Endodermal cell (in vitro differentiated cells): Measurements from ENCODE around the gene PLPP3. TPM values are rescaled to one million over a fixed set of nuclear protein-coding genes. Genes with fewer than 3 reads are reported as not detected.

Experiments used
- DNase-seq: peaks from one replicate; pipeline ENCODE4 v3.0.0-alpha.2; 2017
- H3K27ac ChIP-seq: 2 replicates; pipeline ENCODE4 v1.5.1; 2013; ENCODE audit warnings: mild to moderate bottlenecking, low read depth, low read length, moderate library complexity
- H3K27me3 ChIP-seq: 2 replicates; pipeline ENCODE4 v1.6.1; 2013; ENCODE audit warnings: mild to moderate bottlenecking, low read length, moderate library complexity; ENCODE audit not compliant: insufficient read depth, control insufficient read depth, poor library complexity, severe bottlenecking
- H3K36me3 ChIP-seq: 2 replicates; pipeline ENCODE4 v1.7.0; 2013; ENCODE audit warnings: mild to moderate bottlenecking, low read length, moderate library complexity; ENCODE audit not compliant: control insufficient read depth, insufficient read depth
- H3K4me1 ChIP-seq: one replicate; pipeline ENCODE4 v1.7.0; 2013; ENCODE audit warnings: low read length; ENCODE audit not compliant: control insufficient read depth, insufficient read depth
- H3K4me3 ChIP-seq: 2 replicates; pipeline ENCODE4 v1.5.1; 2013; ENCODE audit warnings: mild to moderate bottlenecking, low read length, moderate library complexity
- H3K9ac ChIP-seq: 2 replicates; pipeline ENCODE4 v1.6.1; 2013; ENCODE audit warnings: mild to moderate bottlenecking, low read length, moderate library complexity; ENCODE audit not compliant: poor library complexity, severe bottlenecking; ENCODE audit errors: extremely low read depth
- H3K9me3 ChIP-seq: 2 replicates; pipeline ENCODE4 v1.6.1; 2013; ENCODE audit warnings: mild to moderate bottlenecking, low read length, moderate library complexity; ENCODE audit not compliant: control insufficient read depth
- H3K27ac Mint-ChIP-seq: 2 replicates; pipeline ENCODE4 v1.8.0; 2020; ENCODE audit warnings: mixed read lengths
- H3K27me3 Mint-ChIP-seq: 2 replicates; pipeline ENCODE4 v1.8.0; 2021; ENCODE audit warnings: mild to moderate bottlenecking, mixed read lengths; ENCODE audit not compliant: insufficient read depth
- H3K36me3 Mint-ChIP-seq: 2 replicates; pipeline ENCODE4 v1.8.0; 2020; ENCODE audit warnings: low read depth, mixed read lengths
- H3K4me1 Mint-ChIP-seq: 2 replicates; pipeline ENCODE4 v1.8.0; 2020; ENCODE audit warnings: mixed read lengths
- H3K4me3 Mint-ChIP-seq: 2 replicates; pipeline ENCODE4 v1.8.0; 2020; ENCODE audit warnings: mild to moderate bottlenecking, moderate library complexity, mixed read lengths
- H3K9me3 Mint-ChIP-seq: 2 replicates; pipeline ENCODE4 v1.8.0; 2020; ENCODE audit warnings: mild to moderate bottlenecking, mixed read lengths
- WGBS, 2 experiments: methylation state at CpG; one replicate each; pipeline versions ENCODE4 v1.1.5 to v1.1.7; 2013; ENCODE audit warnings: missing lambda C conversion rate in 2 of 2, mixed read lengths in 1 of 2; ENCODE audit not compliant: insufficient coverage in 1 of 2, insufficient read length in 1 of 2; 5-methylcytosine and 5-hydroxymethylcytosine counted together
- total RNA-seq, 2 donors: library from RNA; stranded (reverse); fragmentation: NEBNext Ultra II Directional in 1 of 2; extraction: Animal tissue kit (Norgen Biotek cat#: 25700) in 1 of 2; gene quantifications; 2 replicates in 1 of 2; 3 replicates in 1 of 2; pipeline ENCODE4 v1.2.1, GENCODE V29; 2021
- TF ChIP-seq, protein P1 (sequence below): fragments of 200-600 bp; sonication (generic); conservative IDR thresholded peaks from 2 replicates; pipeline ENCODE4 v1.5.0; 2021; ENCODE audit warnings: antibody characterized with exemption, mild to moderate bottlenecking

PLPP3 gene
- total RNA-seq, 2 donors from 2014 or later, result 39.2 to 55.2 TPM

- TF ChIP-seq, protein P1, sequence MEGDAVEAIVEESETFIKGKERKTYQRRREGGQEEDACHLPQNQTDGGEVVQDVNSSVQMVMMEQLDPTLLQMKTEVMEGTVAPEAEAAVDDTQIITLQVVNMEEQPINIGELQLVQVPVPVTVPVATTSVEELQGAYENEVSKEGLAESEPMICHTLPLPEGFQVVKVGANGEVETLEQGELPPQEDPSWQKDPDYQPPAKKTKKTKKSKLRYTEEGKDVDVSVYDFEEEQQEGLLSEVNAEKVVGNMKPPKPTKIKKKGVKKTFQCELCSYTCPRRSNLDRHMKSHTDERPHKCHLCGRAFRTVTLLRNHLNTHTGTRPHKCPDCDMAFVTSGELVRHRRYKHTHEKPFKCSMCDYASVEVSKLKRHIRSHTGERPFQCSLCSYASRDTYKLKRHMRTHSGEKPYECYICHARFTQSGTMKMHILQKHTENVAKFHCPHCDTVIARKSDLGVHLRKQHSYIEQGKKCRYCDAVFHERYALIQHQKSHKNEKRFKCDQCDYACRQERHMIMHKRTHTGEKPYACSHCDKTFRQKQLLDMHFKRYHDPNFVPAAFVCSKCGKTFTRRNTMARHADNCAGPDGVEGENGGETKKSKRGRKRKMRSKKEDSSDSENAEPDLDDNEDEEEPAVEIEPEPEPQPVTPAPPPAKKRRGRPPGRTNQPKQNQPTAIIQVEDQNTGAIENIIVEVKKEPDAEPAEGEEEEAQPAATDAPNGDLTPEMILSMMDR, result no peak
- Mint-ChIP-seq H3K9me3 (no peaks in the 10 kb centered on the region), H3K4me1 (peaks cover 48% of the 10 kb centered on the region), H3K27me3 (no peaks in the 10 kb centered on the region), H3K36me3 (peaks cover 77% of the 10 kb centered on the region), H3K27ac (peak overlapping the region; percentile 80), H3K4me3 (peak overlapping the region; percentile 26)
- Histone ChIP-seq H3K27ac (peak overlapping the region; percentile 29), H3K9me3 (peaks cover 6% of the 10 kb centered on the region), H3K4me1 (peaks cover 17% of the 10 kb centered on the region), H3K4me3 (peak overlapping the region; percentile 70), H3K36me3 (peaks cover 40% of the 10 kb centered on the region), H3K9ac (no peak overlapping the region), H3K27me3 (no peaks in the 10 kb centered on the region)
- WGBS, 2 experiments, result 11% methylated on average over 1 of the region's 1 CpG; no CpG with 5 or more reads in 1 of the 2 experiments
- DNase-seq, result no peak
These were observed 68.7 kb downstream of the PLPP3 start for GRCh38 chr1:56510642-56511021.

DNA sequence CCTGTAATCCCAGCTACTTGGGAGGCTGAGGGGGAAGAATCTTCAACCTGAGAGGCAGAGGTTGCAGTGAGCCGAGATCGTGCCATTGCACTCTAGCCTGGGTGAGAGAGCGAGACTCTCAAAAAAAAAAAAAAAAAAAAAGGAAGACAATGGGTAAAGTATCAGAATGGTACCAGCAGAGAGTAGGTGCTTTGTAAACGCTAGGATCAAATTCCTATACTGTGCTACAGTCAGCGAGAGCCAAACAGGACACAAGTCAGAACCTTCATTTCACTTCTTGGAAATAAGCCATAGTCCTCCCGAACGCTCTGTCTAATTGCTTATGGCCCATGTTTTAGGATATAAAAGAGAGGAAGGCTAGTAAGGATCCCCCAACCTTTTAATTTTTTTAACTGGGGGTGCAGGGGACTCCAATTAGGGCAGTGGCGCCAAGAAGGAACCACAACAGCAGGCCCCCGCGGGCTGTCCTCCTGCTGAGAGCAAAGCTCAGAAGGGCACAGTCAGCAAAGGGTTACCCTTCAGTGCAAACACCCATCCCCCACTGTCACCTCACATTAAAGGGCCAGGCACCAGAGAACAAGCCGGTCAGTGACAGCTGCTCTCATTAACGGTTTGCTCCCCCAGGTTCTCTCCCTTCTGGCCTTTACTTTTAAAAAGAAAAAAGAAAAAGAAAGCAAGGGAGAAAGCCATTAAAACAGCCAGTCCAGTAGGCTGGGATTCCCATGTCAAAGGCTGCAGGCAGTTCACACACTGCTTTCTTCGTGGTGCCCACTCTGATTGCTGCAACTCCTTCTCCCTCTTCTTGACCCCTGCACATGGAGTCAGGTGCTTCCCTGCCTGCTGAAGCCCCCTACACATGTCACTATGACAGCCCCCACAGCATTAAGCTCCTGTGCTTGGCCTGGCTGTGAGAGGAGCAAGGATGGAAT is 69.4 kb downstream of the PLPP3 start:
- Mint-ChIP-seq H3K27me3 (no peaks in the 10 kb centered on the region), H3K27ac (peak overlapping the region; percentile 80), H3K4me1 (peaks cover 48% of the 10 kb centered on the region), H3K9me3 (no peaks in the 10 kb centered on the region), H3K4me3 (peak overlapping the region; percentile 26), H3K36me3 (peaks cover 77% of the 10 kb centered on the region)
- H3K9ac ChIP-seq, result no peak overlapping the region
- WGBS, 2 experiments, result 56 to 63% methylated on average over 3 to 13 of the region's 13 CpGs
- H3K27me3 ChIP-seq, result no peaks in the 10 kb centered on the region
- TF ChIP-seq, protein P1, result no peak
- peaks cover 6% of the 10 kb centered on the region for H3K9me3 ChIP-seq
- peak overlapping the region; percentile 29 for H3K27ac ChIP-seq
- H3K36me3 ChIP-seq, result peaks cover 45% of the 10 kb centered on the region
- H3K4me1 ChIP-seq, result peaks cover 17% of the 10 kb centered on the region
- H3K4me3 ChIP-seq, result peak overlapping the region; percentile 70
- DNase-seq, result peak; percentile 73

DNA sequence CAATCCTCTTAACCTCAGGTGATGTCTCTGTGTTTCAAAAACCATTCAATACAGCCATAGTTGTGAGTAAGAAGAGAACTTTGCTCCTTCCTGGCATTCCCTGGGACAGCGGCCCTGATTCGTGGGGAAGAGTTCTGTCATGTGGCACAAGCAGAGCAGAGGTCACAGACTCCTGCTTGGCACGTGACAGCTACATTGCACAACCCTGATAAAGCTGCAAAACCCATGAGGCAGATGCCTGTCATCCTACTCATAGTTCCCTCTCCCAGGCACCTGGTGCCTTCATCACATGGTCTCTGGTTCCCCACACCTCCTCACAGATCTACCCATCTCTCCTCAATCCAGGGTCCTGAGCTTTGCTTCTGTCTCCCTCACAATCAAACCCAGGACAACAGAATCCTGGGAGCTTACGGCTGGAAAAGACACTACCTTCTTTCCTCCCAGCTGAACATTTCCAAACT is 70.8 kb downstream of the PLPP3 start:
- Mint-ChIP-seq H3K4me3 (no peak overlapping the region), H3K27ac (no peak overlapping the region), H3K9me3 (no peaks in the 10 kb centered on the region), H3K4me1 (peaks cover 48% of the 10 kb centered on the region), H3K27me3 (no peaks in the 10 kb centered on the region), H3K36me3 (peaks cover 87% of the 10 kb centered on the region)
- H3K27me3 ChIP-seq, result no peaks in the 10 kb centered on the region
- peaks cover 55% of the 10 kb centered on the region for H3K36me3 ChIP-seq
- peaks cover 17% of the 10 kb centered on the region for H3K4me1 ChIP-seq
- WGBS, 2 experiments, result 89 to 94% methylated on average over 3 to 4 of the region's 4 CpGs
- no peak for DNase-seq
- H3K4me3 ChIP-seq, result no peak overlapping the region
- H3K27ac ChIP-seq, result no peak overlapping the region
- H3K9ac ChIP-seq, result no peak overlapping the region
- TF ChIP-seq, protein P1, result no peak
- peaks cover 6% of the 10 kb centered on the region for H3K9me3 ChIP-seq
